Left lung (tissue), 10 donors: ENCODE data around the gene LARP1B. TPM values are rescaled to one million over a fixed set of nuclear protein-coding genes. Genes with fewer than 3 reads are reported as not detected.
"Not testable (repeated sequence)": the region's sequence is repeated elsewhere in the genome, so short reads cannot be mapped to it uniquely, and the experiment has no call there.

ENCODE experiments used
- ATAC-seq: fragments of 200-7000 bp; cut with Tn5 transposase; one replicate; pipeline ENCODE4 v1.9.1; 2020; ENCODE audit warnings: moderate library complexity
- DNase-seq, 4 donors: peaks; one replicate each; pipeline ENCODE4 v3.0.0-alpha.2; 2013 to 2020
- H3K27ac ChIP-seq, 2 donors: fragments of 200-600 bp; sonication (generic) in 1 of 2; one replicate each; pipeline versions ENCODE4 v1.5.0 to v1.8.0; 2020 to 2021
- H3K27me3 ChIP-seq, 2 donors: fragments of 200-600 bp; sonication (generic) in 1 of 2; one replicate each; pipeline versions ENCODE4 v1.5.0 to v1.8.0; 2020 to 2021
- H3K36me3 ChIP-seq, 2 donors: fragments of 200-600 bp; sonication (generic) in 1 of 2; one replicate each; pipeline versions ENCODE4 v1.5.0 to v1.8.0; 2020 to 2021
- H3K4me1 ChIP-seq, 2 donors: fragments of 200-600 bp; one replicate each; pipeline ENCODE4 v1.8.0; 2021
- H3K4me3 ChIP-seq, 2 donors: fragments of 200-600 bp; sonication (generic) in 1 of 2; one replicate each; pipeline versions ENCODE4 v1.5.0 to v1.8.0; 2020 to 2021; ENCODE audit warnings: mild to moderate bottlenecking in 1 of 2
- H3K9me3 ChIP-seq, 2 donors: fragments of 200-600 bp; sonication (generic) in 1 of 2; one replicate each; pipeline versions ENCODE4 v1.5.0 to v1.8.0; 2020 to 2021
- intact Hi-C, 2 donors: fragments of 100-400 bp; cut with DNase I; formaldehyde crosslinking; loops; one replicate each; pipeline versions ENCODE4 v1.11.2 to v1.14.2; 2022
- polyA plus RNA-seq, 6 donors: library from polyadenylated mRNA; unstranded; fragments of 120-200 nt; gene quantifications; one replicate each; pipeline ENCODE4 v1.2.1, GENCODE V29; 2013; ENCODE audit not compliant: insufficient read length in 6 of 6
- total RNA-seq, 2 donors: library from RNA; stranded (reverse); fragmentation: NEBNext Ultra II Directional; extraction: Animal tissue kit (Norgen Biotek cat#: 25700); gene quantifications; one replicate each; pipeline ENCODE4 v1.2.1, GENCODE V29; 2021
- TF ChIP-seq, protein P1 (sequence below), 2 donors: fragments of 200-600 bp; sonication (generic) in 1 of 2; IDR thresholded peaks; one replicate each; pipeline versions ENCODE4 v1.5.0 to v1.8.0; 2021; ENCODE audit warnings: antibody characterized with exemption in 2 of 2
- donor health status: DM: no; HTN: yes; CAD: no.
- donor health status: DM: no; HTN: no; CAD: no.

Gene LARP1B
- total and polyA plus RNA-seq, 8 donors: 14.5 to 19.7 (median 17.2) TPM

GRCh38 chr4:128039568-128039967 lies 21.5 kb upstream of the LARP1B start:
- H3K9me3 ChIP-seq: no peaks in the 10 kb centered on the region
- no peaks in the 10 kb centered on the region for H3K4me1 ChIP-seq
- no peak for ATAC-seq
- TF ChIP-seq, protein P1, sequence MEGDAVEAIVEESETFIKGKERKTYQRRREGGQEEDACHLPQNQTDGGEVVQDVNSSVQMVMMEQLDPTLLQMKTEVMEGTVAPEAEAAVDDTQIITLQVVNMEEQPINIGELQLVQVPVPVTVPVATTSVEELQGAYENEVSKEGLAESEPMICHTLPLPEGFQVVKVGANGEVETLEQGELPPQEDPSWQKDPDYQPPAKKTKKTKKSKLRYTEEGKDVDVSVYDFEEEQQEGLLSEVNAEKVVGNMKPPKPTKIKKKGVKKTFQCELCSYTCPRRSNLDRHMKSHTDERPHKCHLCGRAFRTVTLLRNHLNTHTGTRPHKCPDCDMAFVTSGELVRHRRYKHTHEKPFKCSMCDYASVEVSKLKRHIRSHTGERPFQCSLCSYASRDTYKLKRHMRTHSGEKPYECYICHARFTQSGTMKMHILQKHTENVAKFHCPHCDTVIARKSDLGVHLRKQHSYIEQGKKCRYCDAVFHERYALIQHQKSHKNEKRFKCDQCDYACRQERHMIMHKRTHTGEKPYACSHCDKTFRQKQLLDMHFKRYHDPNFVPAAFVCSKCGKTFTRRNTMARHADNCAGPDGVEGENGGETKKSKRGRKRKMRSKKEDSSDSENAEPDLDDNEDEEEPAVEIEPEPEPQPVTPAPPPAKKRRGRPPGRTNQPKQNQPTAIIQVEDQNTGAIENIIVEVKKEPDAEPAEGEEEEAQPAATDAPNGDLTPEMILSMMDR (IDR thresholded peaks at IDR 0.05): no peak
- no peak for DNase-seq
- intact Hi-C loops: no loop called here
- no peak overlapping the region for H3K27ac ChIP-seq
- H3K36me3 ChIP-seq: peaks cover 0 to 17% of the 10 kb centered on the region in 2 donors
- H3K4me3 ChIP-seq: no peak overlapping the region
- no peaks in the 10 kb centered on the region for H3K27me3 ChIP-seq

GRCh38 chr4:128047019-128047418 lies 14.1 kb upstream of the LARP1B start:
- H3K9me3 ChIP-seq, H3K36me3 ChIP-seq, ATAC-seq, H3K4me3 ChIP-seq, DNase-seq, H3K4me1 ChIP-seq, H3K27me3 ChIP-seq, intact Hi-C loops, H3K27ac ChIP-seq: not testable (repeated sequence)

GRCh38 chr4:128047514-128047913 lies 13.6 kb upstream of the LARP1B start:
- H3K27me3 ChIP-seq, H3K36me3 ChIP-seq, ATAC-seq, H3K9me3 ChIP-seq, H3K4me1 ChIP-seq, H3K27ac ChIP-seq, H3K4me3 ChIP-seq, intact Hi-C loops, DNase-seq: not testable (repeated sequence)

- H3K4me3 ChIP-seq, DNase-seq, H3K27me3 ChIP-seq, H3K36me3 ChIP-seq, H3K9me3 ChIP-seq, H3K4me1 ChIP-seq, intact Hi-C loops, H3K27ac ChIP-seq, ATAC-seq: not testable (repeated sequence)
Measured at GRCh38 chr4:128051229-128051628, 9.9 kb upstream of the LARP1B start.

DNA sequence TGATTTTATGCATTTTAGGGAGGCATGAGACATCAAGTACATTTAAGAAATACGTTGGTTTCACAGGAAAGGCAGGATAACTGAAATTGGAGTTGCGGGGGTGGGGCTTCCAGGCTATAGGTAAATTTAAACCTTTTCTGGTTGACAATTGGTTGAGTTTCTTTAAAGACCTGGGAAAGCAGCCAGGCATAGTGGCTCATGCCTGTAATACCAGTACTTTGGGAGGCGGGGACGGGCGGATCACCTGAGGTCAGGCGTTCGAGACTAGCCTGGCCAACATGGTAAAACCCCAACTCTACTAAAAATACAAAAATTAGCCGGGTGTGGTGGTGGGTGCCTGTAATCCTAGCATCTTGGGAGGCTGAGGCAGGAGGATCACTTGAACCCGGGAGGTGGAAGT lies 6.2 kb upstream of the LARP1B start:
- ATAC-seq, intact Hi-C loops, H3K4me1 ChIP-seq, DNase-seq, H3K4me3 ChIP-seq, H3K27ac ChIP-seq, H3K36me3 ChIP-seq, H3K27me3 ChIP-seq, H3K9me3 ChIP-seq: not testable (repeated sequence)

DNA sequence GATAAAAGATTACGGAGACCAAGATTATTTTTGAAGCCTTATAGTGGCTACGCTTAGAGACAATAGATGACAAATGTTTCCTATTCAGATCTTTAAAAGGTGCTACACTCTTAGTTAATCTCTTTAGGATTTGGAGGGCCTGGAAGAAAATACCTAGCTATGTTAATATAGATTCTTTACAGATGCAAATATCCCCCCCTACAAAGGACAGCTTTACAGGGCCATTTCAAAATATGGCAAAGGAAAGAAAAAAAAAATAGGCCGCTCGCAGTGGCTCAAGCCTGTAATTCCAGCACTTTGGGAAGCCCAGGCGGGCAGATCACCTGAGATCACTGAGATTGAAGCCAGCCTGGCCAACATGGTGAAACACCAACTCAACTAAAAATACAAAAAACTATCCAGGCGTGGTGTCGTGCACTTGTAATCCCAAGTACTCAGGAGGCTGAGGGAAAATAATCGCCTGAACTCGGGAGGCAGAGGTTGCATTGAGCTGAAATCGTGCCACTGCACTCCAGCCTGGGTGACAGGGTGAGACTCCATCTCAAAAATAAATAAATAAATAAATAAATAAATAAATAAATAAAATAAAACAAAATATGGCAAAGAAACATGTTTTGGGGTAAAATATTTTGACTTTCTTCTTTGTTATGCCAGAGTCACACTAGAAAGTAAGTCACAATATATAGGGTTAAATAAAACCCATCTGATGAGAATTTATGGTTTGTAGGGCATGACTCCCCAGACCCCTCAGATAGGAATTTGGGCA lies 5.5 kb upstream of the LARP1B start:
- H3K4me3 ChIP-seq, H3K4me1 ChIP-seq, DNase-seq, H3K27ac ChIP-seq, intact Hi-C loops, H3K27me3 ChIP-seq, H3K9me3 ChIP-seq, H3K36me3 ChIP-seq, ATAC-seq: not testable (repeated sequence)

DNA sequence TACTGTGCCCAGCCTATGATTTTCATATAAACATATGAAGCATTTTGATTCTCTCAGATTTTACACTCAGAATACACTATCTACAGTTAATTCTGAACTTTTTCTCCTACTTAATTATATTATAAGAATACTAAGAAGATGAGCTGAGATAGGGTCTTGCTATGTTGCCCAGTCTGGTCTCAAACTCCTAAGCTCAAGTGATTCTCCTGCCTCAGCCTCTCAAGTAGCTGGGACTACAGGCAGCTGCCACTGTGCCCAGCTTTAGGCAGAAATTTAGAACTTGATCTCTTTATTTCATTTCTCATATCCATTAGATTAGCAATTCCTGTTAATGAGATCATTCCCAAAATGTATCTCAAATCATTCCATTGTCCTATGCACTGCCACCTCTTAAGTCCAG lies 4.7 kb upstream of the LARP1B start:
- Histone ChIP-seq H3K4me3 (no peak overlapping the region), H3K9me3 (no peaks in the 10 kb centered on the region), H3K27ac (no peak overlapping the region), H3K36me3 (no peaks in the 10 kb centered on the region), H3K27me3 (no peaks in the 10 kb centered on the region), H3K4me1 (no peaks in the 10 kb centered on the region)
- intact Hi-C loops: no loop called here
- TF ChIP-seq, protein P1 (IDR thresholded peaks at IDR 0.05): no peak
- DNase-seq: no peak
- ATAC-seq: no peak
